GM23338 (cell line): Measurements from ENCODE around the gene NAA80. TPM values are rescaled to one million over a fixed set of nuclear protein-coding genes. Genes with fewer than 3 reads are reported as not detected.
A peak's percentile ranks its signal among the peaks of the same experiment; 100 is the strongest.

ENCODE experiments used
- ATAC-seq: fragments of 200-7000 bp; cut with Tn5 transposase; 3 replicates; pipeline ENCODE4 v1.9.1; 2020
- DNase-seq: peaks from one replicate; pipeline ENCODE4 v3.0.0-alpha.2; 2015; ENCODE audit warnings: low spot score
- H2AFZ ChIP-seq: fragments of 200-600 bp; sonication (generic); 2 replicates; pipeline ENCODE4 v1.8.0; 2016; ENCODE audit warnings: antibody characterized with exemption, mild to moderate bottlenecking, moderate library complexity
- H3F3A ChIP-seq: fragments of 200-600 bp; sonication (generic); replicated peaks from 2 replicates; pipeline ENCODE4 v1.8.0; 2017; ENCODE audit warnings: antibody characterized with exemption, mixed run types, low read depth
- H3K27ac ChIP-seq: fragments of 200-600 bp; sonication (generic); 2 replicates; pipeline ENCODE4 v1.6.1; 2016; ENCODE audit warnings: low read depth
- H3K27me3 ChIP-seq: fragments of 200-600 bp; sonication (generic); 2 replicates; pipeline ENCODE4 v1.8.0; 2016; ENCODE audit warnings: mild to moderate bottlenecking, mixed run types, moderate library complexity; ENCODE audit not compliant: insufficient read depth
- H3K36me3 ChIP-seq: fragments of 200-600 bp; sonication (generic); 2 replicates; pipeline ENCODE4 v1.8.0; 2016; ENCODE audit warnings: mild to moderate bottlenecking; ENCODE audit not compliant: insufficient read depth
- H3K4me1 ChIP-seq: fragments of 200-600 bp; sonication (generic); 2 replicates; pipeline ENCODE4 v1.8.0; 2016; ENCODE audit warnings: mild to moderate bottlenecking, moderate library complexity; ENCODE audit not compliant: insufficient read depth
- H3K4me2 ChIP-seq: fragments of 200-600 bp; sonication (generic); 2 replicates; pipeline ENCODE4 v1.7.1; 2017; ENCODE audit warnings: mixed run types
- H3K4me3 ChIP-seq: fragments of 200-600 bp; sonication (generic); 2 replicates; pipeline ENCODE4 v1.6.1; 2016; ENCODE audit warnings: mixed run types
- H3K79me2 ChIP-seq: fragments of 200-600 bp; sonication (generic); replicated peaks from 2 replicates; pipeline ENCODE4 v1.8.0; 2017; ENCODE audit warnings: mild to moderate bottlenecking; ENCODE audit not compliant: insufficient read depth
- H3K9me2 ChIP-seq: fragments of 200-600 bp; sonication (generic); 2 replicates; pipeline ENCODE4 v1.8.0; 2017; ENCODE audit not compliant: insufficient read depth
- H4K20me1 ChIP-seq: fragments of 200-600 bp; sonication (generic); replicated peaks from 2 replicates; pipeline ENCODE4 v1.8.0; 2017; ENCODE audit warnings: mild to moderate bottlenecking; ENCODE audit not compliant: insufficient read depth
- H3K27ac Mint-ChIP-seq: 2 replicates; pipeline ENCODE4 v1.8.0; 2020; ENCODE audit warnings: inconsistent platforms, mild to moderate bottlenecking, moderate library complexity, mixed read lengths
- H3K27me3 Mint-ChIP-seq: 3 replicates; pipeline ENCODE4 v1.8.0; 2022; ENCODE audit warnings: low read depth, mild to moderate bottlenecking, moderate library complexity, mixed read lengths, inconsistent platforms; ENCODE audit not compliant: insufficient read depth, poor library complexity
- H3K36me3 Mint-ChIP-seq: 3 replicates; pipeline ENCODE4 v1.8.0; 2021; ENCODE audit warnings: low read depth, mild to moderate bottlenecking, inconsistent platforms, moderate library complexity, mixed read lengths
- H3K4me1 Mint-ChIP-seq: 3 replicates; pipeline ENCODE4 v1.8.0; 2020; ENCODE audit warnings: mild to moderate bottlenecking, inconsistent platforms, mixed read lengths
- H3K4me3 Mint-ChIP-seq: 3 replicates; pipeline ENCODE4 v1.8.0; 2021; ENCODE audit warnings: moderate library complexity, mild to moderate bottlenecking, inconsistent platforms, mixed read lengths
- H3K9me3 Mint-ChIP-seq: 3 replicates; pipeline ENCODE4 v1.8.0; 2020; ENCODE audit warnings: moderate library complexity, mild to moderate bottlenecking, inconsistent platforms, mixed read lengths
- CREB1 ChIP-seq: fragments of 250-450 bp; sonication (Bioruptor Pico); IDR thresholded peaks from 2 replicates; pipeline ENCODE4 v1.5.0; 2020; ENCODE audit warnings: low read depth, mild to moderate bottlenecking, moderate library complexity
- EZH2 ChIP-seq: fragments of 200-600 bp; sonication (generic); IDR thresholded peaks from one replicate; pipeline ENCODE4 v1.8.0; 2017; ENCODE audit warnings: antibody characterized with exemption, mild to moderate bottlenecking, low read depth; ENCODE audit not compliant: unreplicated experiment
- EZH2phosphoT487 ChIP-seq: fragments of 200-600 bp; sonication (generic); IDR thresholded peaks from one replicate; pipeline ENCODE4 v1.8.1; 2018; ENCODE audit warnings: antibody characterized with exemption; ENCODE audit not compliant: unreplicated experiment
- JUNB ChIP-seq: IDR thresholded peaks from one replicate; pipeline ENCODE4 v1.6.1; 2016; ENCODE audit warnings: antibody characterized with exemption; ENCODE audit not compliant: unreplicated experiment
- NANOG ChIP-seq: IDR thresholded peaks from 2 replicates; pipeline ENCODE4 v1.6.1; 2016; ENCODE audit warnings: antibody characterized with exemption, borderline replicate concordance
- POLR2AphosphoS5 ChIP-seq: IDR thresholded peaks from 2 replicates; pipeline ENCODE4 v1.6.1; 2016; ENCODE audit warnings: antibody characterized with exemption, low read depth
- ZNF114 ChIP-seq: fragments of 250-450 bp; sonication (Bioruptor Pico); IDR thresholded peaks from 2 replicates; pipeline ENCODE4 v1.5.0; 2020; ENCODE audit warnings: mild to moderate bottlenecking, moderate library complexity
- ZNF331 ChIP-seq: fragments of 250-450 bp; sonication (Bioruptor Pico); IDR thresholded peaks from 2 replicates; pipeline ENCODE4 v1.5.0; 2020; ENCODE audit warnings: low read depth, mild to moderate bottlenecking, moderate library complexity
- ZNF462 ChIP-seq: fragments of 250-450 bp; sonication (Bioruptor Pico); IDR thresholded peaks from 2 replicates; pipeline ENCODE4 v1.5.0; 2020; ENCODE audit warnings: mild to moderate bottlenecking, moderate library complexity
- polyA plus RNA-seq: library from polyadenylated mRNA; unstranded; fragments of >200 nt; fragmentation: Nextera tagmentation; extraction: Ambion mirVana; gene quantifications from 2 replicates; pipeline ENCODE4 v1.2.1, GENCODE V29; 2016
- total RNA-seq: library from RNA; depleted of rRNA; stranded (reverse); fragments of >200 nt; shearing (Covaris generic); gene quantifications from 2 replicates; pipeline ENCODE4 v1.2.3, GENCODE V29; 2014
- TF ChIP-seq, protein P1 (sequence below): IDR thresholded peaks from 2 replicates; pipeline ENCODE4 v1.6.1; 2016; ENCODE audit warnings: antibody characterized with exemption
- TF ChIP-seq, protein P2 (sequence below): IDR thresholded peaks from one replicate; pipeline ENCODE4 v1.6.1; 2018; ENCODE audit warnings: antibody characterized with exemption; ENCODE audit not compliant: unreplicated experiment

NAA80 gene
- total and polyA plus RNA-seq, 2 experiments from 2014 or later, result 12.1 to 16.7 TPM

- TF ChIP-seq, protein P1, sequence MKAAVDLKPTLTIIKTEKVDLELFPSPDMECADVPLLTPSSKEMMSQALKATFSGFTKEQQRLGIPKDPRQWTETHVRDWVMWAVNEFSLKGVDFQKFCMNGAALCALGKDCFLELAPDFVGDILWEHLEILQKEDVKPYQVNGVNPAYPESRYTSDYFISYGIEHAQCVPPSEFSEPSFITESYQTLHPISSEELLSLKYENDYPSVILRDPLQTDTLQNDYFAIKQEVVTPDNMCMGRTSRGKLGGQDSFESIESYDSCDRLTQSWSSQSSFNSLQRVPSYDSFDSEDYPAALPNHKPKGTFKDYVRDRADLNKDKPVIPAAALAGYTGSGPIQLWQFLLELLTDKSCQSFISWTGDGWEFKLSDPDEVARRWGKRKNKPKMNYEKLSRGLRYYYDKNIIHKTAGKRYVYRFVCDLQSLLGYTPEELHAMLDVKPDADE, result no peak
- TF ChIP-seq JUNB (no peak), EZH2 (no peak), ZNF114 (CRISPR knock-in tag) (no peak), CREB1 (CRISPR knock-in tag) (no peak)
These were observed 49.7 kb downstream of the NAA80 start (continued) for GRCh38 chr3:50249457-50249856.

DNA sequence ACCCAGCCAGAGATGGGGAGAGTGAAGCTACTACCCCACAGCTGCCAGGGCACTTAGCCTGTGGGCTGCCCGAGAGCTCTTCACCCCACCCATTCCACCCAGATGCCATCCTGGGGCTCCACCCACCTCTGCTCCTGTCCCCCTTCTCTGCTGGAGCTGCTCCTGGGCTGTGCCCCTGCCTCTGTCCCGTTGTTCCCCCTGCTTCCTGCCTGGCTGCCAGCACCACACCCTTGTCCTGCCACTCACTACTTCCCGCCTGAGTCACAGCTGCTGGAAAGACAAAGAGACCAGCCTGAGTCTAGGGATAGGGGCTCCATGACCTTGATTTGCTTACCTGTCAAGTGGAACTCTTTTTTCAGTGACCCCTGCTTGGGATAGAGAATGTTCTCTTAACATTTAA, 50.8 kb downstream of the NAA80 start:
- Histone ChIP-seq H3F3A (peaks cover 11% of the 10 kb centered on the region; the same call in 1 of the 2 replicates), H2AFZ (no peak overlapping the region), H3K9me2 (no peaks in the 10 kb centered on the region), H4K20me1 (peaks cover 45% of the 10 kb centered on the region), H3K27me3 (no peaks in the 10 kb centered on the region), H3K36me3 (no peaks in the 10 kb centered on the region), H3K27ac (no peak overlapping the region), H3K79me2 (peaks cover 67% of the 10 kb centered on the region), H3K4me3 (no peak overlapping the region), H3K4me2 (no peak overlapping the region), H3K4me1 (peaks cover 25% of the 10 kb centered on the region)
- peaks cover 10% of the 10 kb centered on the region for H3K27me3 Mint-ChIP-seq
- H3K4me3 Mint-ChIP-seq, result no peak overlapping the region
- peaks cover 45% of the 10 kb centered on the region for H3K4me1 Mint-ChIP-seq
- DNase-seq (no peak), ATAC-seq (no peak)
- H3K27ac Mint-ChIP-seq, result 0 out of 2 replicates have a peak overlapping the region, but pooled peaks have one; percentile 40
- H3K36me3 Mint-ChIP-seq, result peaks cover 25% of the 10 kb centered on the region
- TF ChIP-seq, protein P2, sequence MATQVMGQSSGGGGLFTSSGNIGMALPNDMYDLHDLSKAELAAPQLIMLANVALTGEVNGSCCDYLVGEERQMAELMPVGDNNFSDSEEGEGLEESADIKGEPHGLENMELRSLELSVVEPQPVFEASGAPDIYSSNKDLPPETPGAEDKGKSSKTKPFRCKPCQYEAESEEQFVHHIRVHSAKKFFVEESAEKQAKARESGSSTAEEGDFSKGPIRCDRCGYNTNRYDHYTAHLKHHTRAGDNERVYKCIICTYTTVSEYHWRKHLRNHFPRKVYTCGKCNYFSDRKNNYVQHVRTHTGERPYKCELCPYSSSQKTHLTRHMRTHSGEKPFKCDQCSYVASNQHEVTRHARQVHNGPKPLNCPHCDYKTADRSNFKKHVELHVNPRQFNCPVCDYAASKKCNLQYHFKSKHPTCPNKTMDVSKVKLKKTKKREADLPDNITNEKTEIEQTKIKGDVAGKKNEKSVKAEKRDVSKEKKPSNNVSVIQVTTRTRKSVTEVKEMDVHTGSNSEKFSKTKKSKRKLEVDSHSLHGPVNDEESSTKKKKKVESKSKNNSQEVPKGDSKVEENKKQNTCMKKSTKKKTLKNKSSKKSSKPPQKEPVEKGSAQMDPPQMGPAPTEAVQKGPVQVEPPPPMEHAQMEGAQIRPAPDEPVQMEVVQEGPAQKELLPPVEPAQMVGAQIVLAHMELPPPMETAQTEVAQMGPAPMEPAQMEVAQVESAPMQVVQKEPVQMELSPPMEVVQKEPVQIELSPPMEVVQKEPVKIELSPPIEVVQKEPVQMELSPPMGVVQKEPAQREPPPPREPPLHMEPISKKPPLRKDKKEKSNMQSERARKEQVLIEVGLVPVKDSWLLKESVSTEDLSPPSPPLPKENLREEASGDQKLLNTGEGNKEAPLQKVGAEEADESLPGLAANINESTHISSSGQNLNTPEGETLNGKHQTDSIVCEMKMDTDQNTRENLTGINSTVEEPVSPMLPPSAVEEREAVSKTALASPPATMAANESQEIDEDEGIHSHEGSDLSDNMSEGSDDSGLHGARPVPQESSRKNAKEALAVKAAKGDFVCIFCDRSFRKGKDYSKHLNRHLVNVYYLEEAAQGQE, result no peak
- no peak for TF ChIP-seq ZNF462 (CRISPR knock-in tag)
- no peak for TF ChIP-seq POLR2AphosphoS5
- TF ChIP-seq ZNF114 (CRISPR knock-in tag), result no peak
- no peak for TF ChIP-seq JUNB
- no peak for TF ChIP-seq ZNF331 (CRISPR knock-in tag)
- no peak for TF ChIP-seq EZH2
- TF ChIP-seq EZH2phosphoT487, result no peak
- no peak for TF ChIP-seq NANOG
- H3K9me3 Mint-ChIP-seq, result no peaks in the 10 kb centered on the region
